NK-92 treated with Interleukin-12 subunit alpha and Interleukin-12 subunit beta, amount 100 ng/mL, for 24 hours (cell line): ENCODE results near the gene FBXL16.

Source experiments
- DNase-seq: peaks from one replicate; lab custom pipeline; 2025; lab: John Stamatoyannopoulos, UW

The FBXL16 gene

GRCh38 chr16:734981-735881 lies 29.6 kb upstream of the FBXL16 start:
- no peak for DNase-seq

GRCh38 chr16:734208-734980 lies 28.8 kb upstream of the FBXL16 start:
- DNase-seq: no peak

GRCh38 chr16:733382-734207 lies 28.0 kb upstream of the FBXL16 start:
- DNase-seq: no peak

GRCh38 chr16:732936-733335 lies 27.3 kb upstream of the FBXL16 start:
- DNase-seq: no peak

- DNase-seq: no peak
Observed at GRCh38 chr16:732332-732731, 26.7 kb upstream of the FBXL16 start.

- no peak for DNase-seq
Observed at GRCh38 chr16:730666-731509, 25.3 kb upstream of the FBXL16 start.

- DNase-seq: no peak
Observed at GRCh38 chr16:729768-730665, 24.4 kb upstream of the FBXL16 start.

GRCh38 chr16:728890-729744 lies 23.5 kb upstream of the FBXL16 start:
- DNase-seq: no peak

GRCh38 chr16:728131-728889 lies 22.7 kb upstream of the FBXL16 start:
- peak; percentile 70 for DNase-seq

- DNase-seq: no peak
Observed at GRCh38 chr16:727291-727977, 21.8 kb upstream of the FBXL16 start.

- peak; percentile 61 for DNase-seq
Observed at GRCh38 chr16:726438-727290, 21.1 kb upstream of the FBXL16 start, which contains the start of the genes CCDC78 and HAGHL. Gene CCDC78, minus strand, starts transcription at chr16:726443. Its CDS starts 76 bp downstream, at chr16:726367. Gene HAGHL, plus strand, starts transcription at chr16:727106. Its CDS starts 404 bp downstream, at chr16:727510.

- no peak for DNase-seq
Observed at GRCh38 chr16:726188-726437, 20.5 kb upstream of the FBXL16 start.

GRCh38 chr16:725463-726187 lies 20.0 kb upstream of the FBXL16 start:
- DNase-seq: no peak

GRCh38 chr16:725041-725376 lies 19.4 kb upstream of the FBXL16 start:
- DNase-seq: no peak

- no peak for DNase-seq
Observed at GRCh38 chr16:724188-725040, 18.8 kb upstream of the FBXL16 start.

GRCh38 chr16:723695-724094 lies 18.1 kb upstream of the FBXL16 start:
- DNase-seq: no peak
